Stimulated activated CD4-positive, alpha-beta T cell treated with anti-CD3 and anti-CD28 coated beads, Interleukin-4, amount 100 ng/mL, for 24 hours (primary cell): ENCODE results near the gene APBB3.

ENCODE experiments used
- DNase-seq: peaks from one replicate; pipeline ENCODE4 v3.0.0-alpha.2; 2020

APBB3 gene

DNA sequence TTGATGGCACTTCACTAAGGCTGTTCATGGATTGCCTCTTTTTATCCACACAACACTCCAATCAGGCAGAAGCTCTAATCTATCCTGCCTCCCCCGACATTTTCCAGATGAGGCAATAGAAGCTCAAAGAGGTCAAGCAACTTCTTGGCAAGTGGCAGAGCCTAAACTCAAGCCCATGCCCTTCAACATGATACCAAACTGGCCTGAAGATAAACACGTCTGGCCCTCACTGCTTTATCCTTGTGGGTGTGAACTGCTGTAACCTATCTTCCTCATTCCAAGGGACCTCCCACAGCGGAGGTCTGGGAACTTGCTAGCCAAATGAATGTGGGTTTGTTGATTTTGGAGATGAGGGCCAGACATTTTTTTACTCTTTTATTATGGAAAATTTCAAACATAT, 9.8 kb upstream of the APBB3 start:
- DNase-seq: no peak

DNA sequence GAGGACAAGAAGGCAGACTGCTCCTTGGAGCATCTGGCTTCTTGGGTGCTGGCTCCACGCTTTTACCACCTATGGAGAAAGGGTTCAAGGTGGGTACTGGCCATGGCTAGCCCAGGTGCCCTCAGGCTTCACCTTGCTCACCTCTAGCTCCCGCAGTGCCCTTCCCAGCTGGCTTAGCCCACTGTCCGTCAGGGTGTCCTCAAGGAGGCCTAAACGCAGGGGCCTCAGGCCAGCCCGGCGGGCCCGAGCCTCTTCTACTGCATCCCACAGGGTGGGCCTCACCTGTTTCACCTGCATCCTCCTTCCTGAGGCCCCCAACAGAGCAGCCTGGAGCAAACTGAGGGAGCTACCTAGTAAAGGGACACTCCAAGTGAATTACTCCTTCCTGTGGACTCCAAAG, 9.3 kb upstream of the APBB3 start:
- no peak for DNase-seq

DNA sequence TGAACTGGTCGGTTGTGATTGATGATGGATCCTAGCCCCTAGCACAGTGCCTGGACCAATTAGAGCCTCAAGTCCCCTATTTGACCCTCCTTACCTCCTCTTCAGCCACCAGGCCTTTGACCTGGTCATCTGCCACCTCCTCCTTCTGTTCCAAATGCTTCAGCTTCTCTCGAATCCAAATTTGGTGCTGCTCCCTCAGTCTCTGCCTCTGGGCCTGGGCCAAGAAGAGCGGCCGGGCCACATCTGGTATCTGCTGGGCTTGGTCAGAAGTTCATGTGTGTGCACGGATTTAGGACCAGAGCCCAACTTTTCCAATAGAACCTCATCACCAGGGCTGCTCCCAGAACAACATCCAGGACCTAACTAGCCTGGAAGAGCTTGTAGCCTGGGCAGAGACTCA, 6.7 kb upstream of the APBB3 start:
- DNase-seq: no peak

DNA sequence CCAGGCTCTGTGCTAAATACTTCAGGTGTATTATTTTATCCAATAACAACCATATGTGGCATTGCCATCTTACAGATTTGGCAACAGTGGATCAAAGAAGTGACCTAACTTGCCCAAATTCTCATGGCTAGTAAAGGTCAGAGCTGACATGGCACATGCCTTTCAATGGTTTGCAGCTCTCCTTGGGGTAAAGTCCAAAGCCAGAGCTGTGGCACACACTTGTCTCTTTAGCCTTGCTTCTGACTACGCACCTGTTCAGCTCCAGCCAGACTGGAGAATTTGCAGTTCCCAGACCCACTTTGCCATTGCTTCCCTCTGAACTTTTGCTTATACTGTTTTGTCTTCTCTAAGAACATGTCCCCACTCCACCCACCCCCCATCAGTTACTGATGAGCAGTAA, 6.1 kb upstream of the APBB3 start:
- no peak for DNase-seq

DNA sequence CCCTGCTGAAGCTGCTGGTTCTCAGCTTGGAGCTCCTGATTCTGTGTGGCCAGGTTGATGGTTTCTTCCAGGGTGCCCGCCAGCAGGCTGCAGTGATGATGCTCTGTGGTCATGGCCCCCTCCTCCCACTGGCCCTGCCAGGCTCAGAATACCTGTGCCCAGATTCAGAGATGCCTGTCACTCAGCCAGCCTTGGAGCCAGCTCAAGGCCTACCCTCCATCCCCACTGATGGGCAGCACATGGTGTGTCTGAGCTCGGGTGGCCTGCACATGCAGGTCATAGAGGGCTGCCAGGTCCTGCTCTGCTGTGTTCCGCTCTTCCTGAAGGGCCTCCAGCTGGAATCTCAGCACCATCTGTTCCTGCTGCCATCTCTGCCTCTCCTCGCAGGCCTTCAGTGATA, 5.7 kb upstream of the APBB3 start:
- no peak for DNase-seq

DNA sequence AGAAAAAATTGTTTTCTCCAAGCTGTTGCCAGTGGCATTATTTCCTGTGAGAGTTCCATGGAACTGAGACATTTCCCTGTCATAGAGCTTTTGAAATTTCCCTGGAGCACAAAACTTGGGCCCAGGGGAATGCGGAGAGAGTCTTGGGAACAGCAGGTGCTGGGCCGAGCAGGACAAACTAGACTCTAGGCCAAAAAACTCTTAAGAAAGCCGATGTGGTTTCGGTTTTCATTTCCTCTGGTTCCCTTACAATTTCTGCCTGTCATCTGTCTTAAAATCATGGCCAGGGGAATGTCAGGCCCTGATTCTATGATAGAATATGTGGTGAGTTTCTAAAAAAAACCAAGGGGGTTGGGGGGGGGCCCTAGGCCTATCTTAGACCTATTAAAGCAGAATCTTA, 4.8 kb upstream of the APBB3 start:
- DNase-seq: no peak

DNA sequence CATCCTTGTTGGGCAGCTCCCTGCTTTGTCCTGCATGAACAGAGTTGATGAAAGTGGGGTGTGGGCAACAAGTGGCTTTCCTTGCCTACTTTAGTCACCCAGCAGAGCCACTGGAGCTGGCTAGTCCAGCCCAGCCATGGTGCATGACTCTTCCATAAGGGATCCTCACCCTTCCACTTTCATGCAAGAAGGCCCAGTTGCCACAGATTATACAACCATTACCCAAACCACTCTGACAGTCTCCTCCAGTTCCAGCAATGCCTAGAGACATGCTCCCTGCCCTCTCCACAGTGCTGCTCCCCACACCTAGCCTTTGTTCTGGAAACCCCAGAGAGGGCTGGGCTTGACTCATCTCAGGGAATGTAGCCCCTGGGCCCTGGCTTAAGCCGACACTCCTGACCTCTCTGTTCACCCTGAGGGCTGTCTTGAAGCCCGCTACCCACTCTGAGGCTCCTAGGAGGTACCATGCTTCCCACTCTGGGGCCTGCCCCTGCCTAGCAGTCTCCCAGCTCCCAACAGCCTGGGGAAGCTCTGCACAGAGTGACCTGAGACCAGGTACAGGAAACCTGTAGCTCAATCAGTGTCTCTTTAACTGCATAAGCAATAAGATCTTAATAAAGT, 4.2 kb upstream of the APBB3 start:
- no peak for DNase-seq

DNA sequence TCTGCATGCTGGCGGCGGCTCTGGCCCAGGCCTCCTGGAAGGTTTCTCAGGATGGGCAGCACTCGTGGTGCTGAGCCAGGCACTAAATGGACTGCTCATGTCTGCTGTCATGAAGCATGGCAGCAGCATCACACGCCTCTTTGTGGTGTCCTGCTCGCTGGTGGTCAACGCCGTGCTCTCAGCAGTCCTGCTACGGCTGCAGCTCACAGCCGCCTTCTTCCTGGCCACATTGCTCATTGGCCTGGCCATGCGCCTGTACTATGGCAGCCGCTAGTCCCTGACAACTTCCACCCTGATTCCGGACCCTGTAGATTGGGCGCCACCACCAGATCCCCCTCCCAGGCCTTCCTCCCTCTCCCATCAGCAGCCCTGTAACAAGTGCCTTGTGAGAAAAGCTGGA, 3.5 kb upstream of the APBB3 start:
- no peak for DNase-seq

DNA sequence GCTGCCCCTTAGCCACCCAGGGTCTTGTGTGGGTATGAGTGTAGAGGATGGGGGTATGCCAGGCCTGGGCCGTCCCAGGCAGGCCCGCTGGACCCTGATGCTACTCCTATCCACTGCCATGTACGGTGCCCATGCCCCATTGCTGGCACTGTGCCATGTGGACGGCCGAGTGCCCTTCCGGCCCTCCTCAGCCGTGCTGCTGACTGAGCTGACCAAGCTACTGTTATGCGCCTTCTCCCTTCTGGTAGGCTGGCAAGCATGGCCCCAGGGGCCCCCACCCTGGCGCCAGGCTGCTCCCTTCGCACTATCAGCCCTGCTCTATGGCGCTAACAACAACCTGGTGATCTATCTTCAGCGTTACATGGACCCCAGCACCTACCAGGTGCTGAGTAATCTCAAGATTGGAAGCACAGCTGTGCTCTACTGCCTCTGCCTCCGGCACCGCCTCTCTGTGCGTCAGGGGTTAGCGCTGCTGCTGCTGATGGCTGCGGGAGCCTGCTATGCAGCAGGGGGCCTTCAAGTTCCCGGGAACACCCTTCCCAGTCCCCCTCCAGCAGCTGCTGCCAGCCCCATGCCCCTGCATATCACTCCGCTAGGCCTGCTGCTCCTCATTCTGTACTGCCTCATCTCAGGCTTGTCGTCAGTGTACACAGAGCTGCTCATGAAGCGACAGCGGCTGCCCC, 2.9 kb upstream of the APBB3 start:
- DNase-seq: no peak

DNA sequence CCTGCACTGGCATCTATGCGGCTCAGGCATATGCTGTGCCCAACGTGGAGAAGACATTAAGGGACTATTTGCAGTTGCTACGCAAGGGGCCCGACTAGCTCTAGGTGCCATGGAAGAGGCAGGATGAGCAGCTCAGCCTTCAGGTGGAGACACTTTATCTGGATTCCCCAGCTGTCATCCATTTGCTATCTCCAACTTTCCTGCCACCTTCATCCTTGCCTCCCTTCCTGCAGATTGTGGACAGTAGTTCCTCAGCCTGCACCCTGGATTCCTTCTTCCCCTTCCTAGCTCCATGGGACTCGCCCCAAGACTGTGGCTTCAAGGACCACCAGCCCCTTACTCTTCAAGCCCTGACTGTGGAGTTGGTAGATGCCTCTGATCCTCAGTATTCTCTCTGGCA, 2.3 kb upstream of the APBB3 start:
- no peak for DNase-seq

DNA sequence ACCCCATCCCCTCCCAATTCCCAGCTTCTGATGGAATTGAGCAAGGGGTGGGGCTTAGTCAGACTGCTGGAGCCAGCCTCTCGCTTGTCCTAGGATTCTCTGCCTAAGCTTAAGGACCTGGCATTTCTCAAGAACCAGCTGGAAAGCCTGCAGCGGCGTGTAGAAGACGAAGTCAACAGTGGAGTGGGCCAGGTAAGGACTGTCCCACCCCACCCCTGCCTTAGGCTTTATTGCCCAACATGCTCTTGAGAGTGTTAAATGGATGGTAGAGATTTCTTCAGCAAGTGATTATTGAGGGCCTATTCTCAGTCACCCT, 1.3 kb upstream of the APBB3 start:
- no peak for DNase-seq

DNA sequence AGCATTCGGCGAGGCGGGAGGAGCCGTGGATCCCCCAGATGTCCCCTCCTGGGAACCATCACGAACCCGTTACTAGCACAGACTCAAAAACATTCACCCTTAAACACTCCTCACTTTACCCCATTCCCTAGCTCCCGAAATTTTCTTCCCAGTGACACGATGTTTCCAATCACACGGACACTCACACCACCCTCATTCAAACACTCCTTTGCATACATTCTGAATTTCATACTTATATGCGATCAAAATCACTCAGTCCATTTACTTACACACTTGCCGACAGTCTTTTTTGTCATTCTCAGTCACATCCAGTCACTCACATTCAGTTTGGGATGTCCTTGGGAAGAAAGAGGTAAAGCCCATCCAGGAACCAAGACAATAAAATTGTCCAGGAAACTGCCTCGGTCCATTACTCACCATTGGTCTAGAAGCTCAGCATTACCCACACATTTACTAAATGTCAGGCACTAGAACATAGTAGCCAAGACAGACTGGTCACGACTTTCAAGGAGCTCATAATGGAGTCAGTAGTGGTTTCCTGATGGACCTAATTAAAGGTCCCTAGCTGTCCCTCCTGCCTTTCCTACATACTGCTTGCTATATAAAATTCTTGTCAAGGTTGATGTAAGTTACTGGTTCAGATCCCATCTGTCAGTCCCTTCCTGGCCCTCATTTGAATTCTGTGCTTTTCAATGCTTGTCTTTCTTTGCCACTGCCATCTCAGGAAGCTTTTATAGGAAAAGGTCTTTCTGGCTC, 804 bp upstream of the APBB3 start:
- DNase-seq: no peak

DNA sequence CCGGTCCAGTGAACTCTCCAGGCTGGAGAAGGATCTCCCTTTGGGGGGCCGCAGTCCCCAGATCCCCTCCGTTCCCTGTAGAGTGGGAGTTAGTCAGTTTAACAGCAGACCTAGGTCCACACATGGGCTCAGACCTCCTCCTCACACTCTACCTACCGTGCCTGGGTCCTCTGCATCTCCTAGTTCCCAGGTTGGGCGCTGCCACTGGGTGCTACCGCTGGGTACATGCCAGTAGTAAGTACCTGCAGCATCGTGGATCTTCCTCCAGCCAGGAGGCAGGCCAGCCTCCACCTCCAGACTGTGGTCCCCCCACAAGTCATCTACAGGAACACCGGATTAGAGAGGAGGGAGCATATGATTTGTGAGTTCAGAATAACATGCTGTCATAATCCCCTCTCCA, 802 bp downstream of the APBB3 start:
- no peak for DNase-seq

DNA sequence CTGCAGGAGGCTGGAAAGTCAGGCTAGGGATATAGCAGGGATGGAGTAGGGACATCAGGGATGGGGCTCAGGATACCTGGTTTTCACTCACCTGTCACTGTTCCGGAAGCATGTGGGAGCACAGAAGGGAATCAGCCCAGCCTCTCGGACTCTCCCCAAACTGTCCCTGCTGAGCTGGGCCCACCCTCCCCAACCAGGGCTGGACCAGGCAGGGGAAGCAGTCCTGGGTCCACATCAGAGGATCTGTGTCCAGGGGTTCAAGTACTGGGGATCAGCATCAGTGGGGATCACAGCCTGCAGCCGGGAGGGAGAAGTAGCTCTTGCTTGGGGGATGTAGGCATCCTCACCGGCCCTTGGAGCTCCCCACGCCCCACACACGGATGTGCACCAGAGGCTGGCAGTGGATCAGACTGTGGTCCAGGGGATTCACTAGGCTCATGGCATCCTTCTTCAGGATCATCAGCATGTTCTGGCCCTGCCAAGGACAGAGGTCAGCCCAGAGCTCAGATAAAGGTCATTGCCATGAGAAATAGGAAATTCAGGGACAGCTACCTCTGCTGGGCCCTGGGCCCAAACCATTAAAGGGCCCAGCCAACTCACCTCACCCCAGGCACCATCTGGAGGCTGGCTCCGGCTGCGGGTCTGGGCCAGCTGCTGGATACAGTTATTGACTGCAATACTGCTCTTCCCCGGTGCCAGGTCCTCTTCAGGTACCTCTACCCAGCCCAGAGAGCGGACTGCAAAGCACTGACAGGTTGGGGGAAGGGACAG, 2.5 kb downstream of the APBB3 start:
- no peak for DNase-seq

DNA sequence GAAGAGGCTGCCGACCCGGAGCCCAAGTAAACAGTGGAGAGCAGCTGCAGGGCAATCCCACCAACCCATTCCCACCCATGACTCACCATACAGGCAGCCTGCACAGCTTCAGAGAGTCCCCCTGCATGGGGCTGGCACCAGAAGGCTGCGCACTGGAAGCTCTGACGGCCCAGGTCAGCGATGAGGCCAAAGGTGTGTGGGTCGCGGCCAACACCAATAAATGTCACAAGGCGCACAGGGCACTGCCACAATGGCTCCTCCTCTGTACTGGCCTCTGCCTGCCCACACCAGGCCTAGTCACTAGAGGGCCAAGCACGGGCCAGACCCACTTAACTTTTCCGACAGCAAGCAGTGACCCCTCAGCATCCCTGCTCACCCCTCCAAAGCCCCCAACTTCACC, 4.2 kb downstream of the APBB3 start:
- DNase-seq: no peak

DNA sequence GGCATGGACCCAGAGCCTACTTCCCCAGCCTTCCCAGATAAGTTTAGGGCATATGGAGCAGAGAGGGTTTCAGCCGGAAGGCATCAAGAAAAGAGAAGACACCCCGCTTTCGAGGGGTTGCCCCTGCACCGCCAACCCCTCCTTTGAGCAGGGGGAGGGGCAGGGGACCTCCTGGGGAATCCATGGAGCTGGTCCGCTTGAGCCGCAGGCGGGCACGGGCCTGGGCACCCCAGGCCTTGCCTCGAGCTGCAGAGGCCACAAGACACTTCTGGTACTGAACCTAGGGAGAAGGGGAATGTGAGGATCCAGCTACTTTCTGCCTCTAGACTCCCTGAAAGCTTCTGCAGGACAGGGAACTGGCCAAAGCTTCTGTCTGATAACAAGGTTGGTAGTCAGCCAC, 5.9 kb downstream of the APBB3 start:
- no peak for DNase-seq

DNA sequence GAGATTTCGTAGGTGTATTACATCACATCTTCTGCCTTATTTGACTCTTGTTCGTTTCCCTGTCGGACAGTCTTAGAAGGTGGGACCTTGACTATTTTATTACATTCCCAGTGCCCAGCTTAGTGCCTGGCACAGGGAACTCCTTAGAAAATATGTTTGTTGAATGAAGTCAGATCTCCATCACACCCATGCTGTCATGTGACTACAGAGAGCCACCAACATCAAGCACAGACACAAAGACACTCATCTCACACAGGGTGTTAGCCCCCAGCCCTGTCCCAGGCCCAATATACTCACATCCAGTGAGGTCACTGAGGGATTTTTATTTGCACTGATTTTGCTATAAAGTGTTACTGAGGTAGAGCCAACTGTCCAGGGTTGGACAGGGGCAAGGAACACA, 6.4 kb downstream of the APBB3 start:
- no peak for DNase-seq

DNA sequence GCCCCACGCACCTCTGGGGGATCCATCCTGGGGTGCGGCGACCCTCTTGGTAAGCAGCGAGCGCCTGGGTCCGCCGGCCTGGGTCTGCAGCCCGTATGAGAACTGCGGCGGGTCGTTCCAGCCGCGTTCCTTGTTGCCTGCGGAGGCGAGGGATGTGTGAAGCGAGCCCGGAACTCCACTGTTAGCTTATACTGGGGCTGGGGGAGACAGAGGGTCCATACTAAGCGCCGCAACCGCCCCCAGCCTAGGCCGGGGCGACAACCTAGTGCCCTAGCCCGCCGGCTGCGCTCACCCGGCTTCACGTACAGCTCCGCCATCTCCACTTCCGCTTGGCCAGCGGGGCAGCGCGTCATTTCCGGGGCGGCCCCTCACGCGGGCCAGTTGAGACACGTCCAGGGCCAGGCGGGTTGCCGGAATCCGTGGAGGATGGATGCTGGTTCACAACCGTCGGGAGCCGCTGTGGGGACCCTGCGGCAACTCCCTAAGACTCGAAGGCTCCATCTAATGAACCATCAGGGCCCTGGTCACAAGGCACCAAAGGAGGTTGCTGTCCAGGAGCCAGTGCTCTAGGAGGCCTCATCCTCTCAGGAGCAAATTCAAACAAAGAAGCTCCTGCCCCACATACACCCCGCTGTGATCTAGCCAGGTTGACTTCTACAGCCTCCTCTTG, 7.1 kb downstream of the APBB3 start, which contains the start of gene SRA1:
TSS of gene SRA1 (minus strand) at position 338 of the 670 bp plus-strand sequence. CDS start at position 317, 21 bp downstream.
- DNase-seq: peak; percentile 88

DNA sequence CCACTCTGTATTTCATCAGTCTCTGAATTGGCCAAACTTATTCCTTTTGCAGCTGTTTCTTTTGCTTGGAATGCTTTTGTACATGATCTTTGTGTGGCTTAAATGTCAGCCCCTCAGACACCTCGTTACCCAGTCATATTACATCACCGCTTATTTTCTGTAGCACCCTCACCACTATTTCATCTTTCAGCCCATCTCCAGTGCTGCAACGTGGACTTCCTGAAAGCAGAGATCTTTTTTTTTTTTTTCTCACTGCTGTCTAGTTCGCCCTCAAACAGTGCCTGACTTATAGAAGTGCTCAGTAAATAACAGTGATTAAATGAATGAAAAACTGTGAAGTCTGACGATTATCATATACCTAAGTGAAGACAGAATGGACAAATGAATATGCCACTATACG, 8.0 kb downstream of the APBB3 start:
- DNase-seq: no peak

DNA sequence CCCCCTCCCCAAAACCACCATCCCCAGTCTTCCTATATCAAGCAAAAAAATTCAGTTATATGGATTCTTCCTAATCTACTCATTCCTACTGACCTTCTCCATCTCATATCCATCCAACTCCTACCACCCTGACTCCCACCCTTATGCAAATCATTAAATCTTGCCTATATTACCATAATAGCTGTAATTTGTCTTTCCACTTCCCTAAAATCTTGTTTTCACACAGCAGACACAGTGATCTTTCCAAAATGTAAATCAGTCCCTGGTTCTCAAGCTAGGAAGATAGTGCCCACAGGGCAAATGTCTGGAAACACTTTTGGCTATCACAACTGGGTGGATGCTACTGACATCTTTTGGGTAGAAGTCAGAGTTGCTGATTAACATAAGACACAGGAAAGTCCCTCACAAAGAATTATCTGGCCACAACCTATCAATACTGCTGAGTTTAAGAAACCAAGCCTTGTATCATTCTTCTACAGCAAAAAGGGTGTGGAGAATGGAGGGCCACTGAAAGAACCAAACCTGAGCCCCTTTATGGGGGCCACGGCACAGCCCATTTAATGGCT, 8.6 kb downstream of the APBB3 start:
- no peak for DNase-seq

DNA sequence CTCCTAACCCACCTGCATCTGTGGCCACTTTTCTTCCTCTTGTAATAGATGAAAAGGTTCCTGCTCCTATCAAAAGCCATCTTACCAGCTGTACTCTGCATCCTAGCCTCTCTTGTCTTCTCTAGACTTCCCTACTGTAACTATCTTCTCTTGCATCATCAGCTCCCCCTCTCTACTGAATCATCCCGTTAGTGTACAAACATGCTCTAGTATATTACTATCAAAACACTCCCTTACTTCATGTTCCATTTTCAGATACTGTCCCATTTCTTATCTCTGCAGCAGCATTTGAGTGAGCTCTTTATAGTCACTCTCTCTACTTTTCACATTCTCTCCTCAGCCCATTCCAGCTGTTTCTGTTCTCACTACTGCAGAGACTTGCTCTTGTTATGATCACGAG, 9.9 kb downstream of the APBB3 start:
- DNase-seq: no peak

DNA sequence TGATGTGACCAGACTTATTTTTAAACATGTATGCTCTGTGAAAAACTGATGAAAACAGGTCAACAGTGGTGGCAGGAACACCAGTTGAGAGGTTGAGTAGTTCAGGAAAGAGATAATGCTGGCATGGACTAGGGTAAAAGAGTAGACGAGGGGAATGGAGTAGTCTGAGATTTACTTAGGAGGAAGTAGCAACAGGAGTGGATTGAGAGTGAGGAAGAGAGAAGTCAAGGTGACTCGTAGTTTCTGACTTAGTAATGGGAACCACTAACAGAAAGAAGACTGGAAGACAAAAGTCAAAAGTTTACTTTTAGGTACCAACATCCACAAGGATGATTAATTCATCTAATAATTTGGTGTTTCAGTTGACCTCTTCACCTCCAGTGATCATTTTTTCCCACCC, 10.7 kb downstream of the APBB3 start:
- no peak for DNase-seq

DNA sequence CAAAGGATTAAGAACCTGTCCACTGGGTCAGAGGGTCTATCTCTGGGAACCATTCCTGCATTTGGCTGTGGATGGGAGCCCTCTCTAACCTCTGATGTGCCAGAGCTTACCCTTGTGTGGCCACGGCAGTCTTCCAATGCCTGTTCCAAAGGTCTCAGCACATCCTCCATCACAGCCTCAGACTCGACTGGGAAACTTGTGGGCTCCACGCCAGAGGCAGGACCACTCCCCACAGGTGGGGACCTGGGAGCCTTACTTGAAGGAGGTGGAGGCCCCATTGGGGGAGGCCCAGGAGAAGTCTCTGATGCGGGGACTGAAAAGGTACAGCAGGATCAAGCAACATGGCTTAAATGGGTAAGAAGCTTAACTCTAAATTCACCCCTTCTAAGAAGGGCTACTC, 12.5 kb downstream of the APBB3 start:
- DNase-seq: no peak
